AG08395 (cell line): ENCODE results near the gene RINL.
A peak's percentile ranks its signal among the peaks of the same experiment; 100 is the strongest.

ENCODE experiments used
- DNase-seq: peaks from one replicate; pipeline ENCODE4 v3.0.0; 2012; ENCODE audit warnings: mixed read lengths, low spot score

The RINL gene

GRCh38 chr19:38849147-38849859 lies 28.8 kb downstream of the RINL start:
- DNase-seq, result peak; percentile 99

- no peak for DNase-seq
Measured at GRCh38 chr19:38848299-38849146, 29.6 kb downstream of the RINL start.

- no peak for DNase-seq
Measured at GRCh38 chr19:38846097-38846496, 32.0 kb downstream of the RINL start.

GRCh38 chr19:38845374-38846024 lies 32.6 kb downstream of the RINL start:
- no peak for DNase-seq

GRCh38 chr19:38844093-38844686 lies 33.9 kb downstream of the RINL start:
- DNase-seq, result no peak

- no peak for DNase-seq
Measured at GRCh38 chr19:38843175-38843758, 34.8 kb downstream of the RINL start.

GRCh38 chr19:38842439-38843174 lies 35.5 kb downstream of the RINL start:
- DNase-seq, result no peak

GRCh38 chr19:38841787-38842438 lies 36.2 kb downstream of the RINL start:
- DNase-seq, result no peak

GRCh38 chr19:38841180-38841766 lies 36.8 kb downstream of the RINL start:
- DNase-seq, result no peak

GRCh38 chr19:38840583-38840968 lies 37.5 kb downstream of the RINL start:
- DNase-seq, result no peak

GRCh38 chr19:38839816-38840582 lies 38.1 kb downstream of the RINL start:
- no peak for DNase-seq

- no peak for DNase-seq
Measured at GRCh38 chr19:38838986-38839761, 38.9 kb downstream of the RINL start.

- no peak for DNase-seq
Measured at GRCh38 chr19:38838208-38838985, 39.7 kb downstream of the RINL start.

GRCh38 chr19:38837656-38838121 lies 40.4 kb downstream of the RINL start:
- no peak for DNase-seq

- no peak for DNase-seq
Measured at GRCh38 chr19:38836983-38837626, 41.0 kb downstream of the RINL start.

GRCh38 chr19:38836159-38836982 lies 41.7 kb downstream of the RINL start:
- no peak for DNase-seq

- no peak for DNase-seq
Measured at GRCh38 chr19:38834590-38834989, 43.5 kb downstream of the RINL start.
